HG02798 (cell line): ENCODE data around the gene KNL1.
"Not testable (repeated sequence)": the region's sequence is repeated elsewhere in the genome, so short reads cannot be mapped to it uniquely, and the experiment has no call there.

Experiments
- ATAC-seq: cut with Tn5 transposase; IDR thresholded peaks from one replicate; pipeline ENCODE4 v1.9.1; 2021; ENCODE audit warnings: mild to moderate bottlenecking; ENCODE audit not compliant: unreplicated experiment, poor library complexity

The KNL1 gene

DNA sequence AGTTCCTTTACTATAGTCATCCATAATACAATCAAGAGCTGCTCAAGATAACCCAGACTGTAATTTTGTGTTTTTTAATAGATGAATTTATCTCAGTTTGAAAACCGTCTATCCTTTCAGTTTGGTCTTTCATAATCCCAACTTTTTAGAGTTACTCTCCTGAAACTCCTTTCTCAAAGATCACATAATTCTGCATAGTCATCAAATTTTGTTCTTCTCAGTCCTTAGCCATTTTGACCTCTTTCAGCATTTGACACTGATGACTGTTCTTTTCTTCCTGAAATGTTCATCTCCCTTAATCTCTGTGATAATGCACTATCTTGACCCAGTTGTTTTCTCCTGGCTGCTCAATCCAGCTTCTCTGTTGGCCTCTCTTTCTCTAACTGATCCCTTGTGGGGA, 53.5 kb downstream of the KNL1 start:
- no peak for ATAC-seq

DNA sequence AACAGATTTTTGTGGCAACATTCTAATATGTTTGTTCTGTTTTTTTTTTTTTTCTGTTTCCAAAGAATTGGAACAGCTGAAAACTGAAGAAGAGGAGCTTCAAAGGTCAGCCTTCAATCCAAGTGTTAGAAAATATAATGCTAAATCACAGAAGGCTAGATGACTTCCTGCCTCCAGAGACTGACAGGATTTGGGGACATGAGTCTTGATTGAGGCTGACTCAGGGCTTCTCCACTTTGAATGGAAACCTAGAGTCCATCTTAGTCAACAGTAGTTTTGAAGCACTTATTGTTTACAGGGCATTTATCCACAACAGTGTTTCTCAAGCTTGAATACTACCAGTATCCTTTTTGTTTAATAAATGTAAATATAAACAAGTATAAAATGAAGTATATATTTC, 56.4 kb downstream of the KNL1 start:
- no peak for ATAC-seq

DNA sequence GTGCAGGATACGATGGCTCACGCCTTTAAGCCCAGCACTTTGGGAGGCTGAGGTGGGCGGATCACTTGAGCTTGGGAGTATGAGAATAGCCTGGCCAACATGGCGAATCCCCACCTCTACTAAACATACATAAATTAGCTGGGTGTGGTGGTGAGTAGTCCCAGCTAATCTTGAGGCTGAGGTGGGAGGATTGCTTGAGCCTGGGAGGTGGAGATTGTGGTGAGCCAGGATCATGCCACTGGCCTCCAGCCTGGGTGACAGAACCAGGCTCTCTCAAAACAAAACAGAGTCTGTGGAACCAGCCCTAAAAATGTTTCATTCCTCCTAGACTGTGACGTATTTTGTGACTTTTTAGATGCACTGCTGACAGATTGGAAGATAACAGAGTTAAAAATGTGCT, 66.6 kb downstream of the KNL1 start:
- ATAC-seq = no peak

DNA sequence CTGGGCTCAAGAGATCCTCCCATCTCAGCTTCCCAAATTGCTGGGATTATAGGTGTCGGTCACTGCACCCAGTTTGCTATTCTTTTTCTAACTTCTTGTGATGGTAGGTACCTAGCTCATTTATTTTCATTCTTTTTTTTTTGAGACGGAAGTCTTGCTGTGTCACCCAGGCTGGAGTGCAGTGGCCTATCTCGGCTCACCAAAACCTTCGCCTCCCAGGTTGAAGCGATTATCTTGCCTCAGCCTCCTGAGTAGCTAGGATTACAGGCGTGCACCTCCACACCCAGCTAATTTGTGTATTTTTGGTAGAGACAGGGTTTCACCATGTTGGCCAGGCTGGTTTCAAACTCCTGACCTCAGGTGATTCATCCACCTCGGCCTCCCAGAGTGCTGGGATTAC, 70.9 kb downstream of the KNL1 start:
- no peak for ATAC-seq

DNA sequence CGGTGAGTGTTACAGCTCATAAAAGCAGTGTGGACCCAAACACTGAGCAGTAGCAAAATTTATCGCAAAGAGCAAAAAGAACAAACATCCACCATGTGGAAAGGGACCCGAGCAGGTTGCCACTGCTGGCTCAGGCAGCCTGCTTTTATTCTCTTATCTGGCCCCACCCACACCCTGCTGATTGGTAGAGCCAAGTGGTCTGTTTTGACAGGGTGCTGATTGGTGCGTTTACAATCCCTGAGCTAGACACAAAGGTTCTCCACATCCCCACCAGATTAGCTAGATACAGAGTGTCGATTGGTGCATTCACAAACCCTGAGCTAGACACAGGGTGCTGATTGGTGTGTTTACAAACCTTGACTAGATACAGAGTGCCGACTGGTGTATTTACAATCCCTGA, 82.2 kb downstream of the KNL1 start:
- not testable (repeated sequence) for ATAC-seq

DNA sequence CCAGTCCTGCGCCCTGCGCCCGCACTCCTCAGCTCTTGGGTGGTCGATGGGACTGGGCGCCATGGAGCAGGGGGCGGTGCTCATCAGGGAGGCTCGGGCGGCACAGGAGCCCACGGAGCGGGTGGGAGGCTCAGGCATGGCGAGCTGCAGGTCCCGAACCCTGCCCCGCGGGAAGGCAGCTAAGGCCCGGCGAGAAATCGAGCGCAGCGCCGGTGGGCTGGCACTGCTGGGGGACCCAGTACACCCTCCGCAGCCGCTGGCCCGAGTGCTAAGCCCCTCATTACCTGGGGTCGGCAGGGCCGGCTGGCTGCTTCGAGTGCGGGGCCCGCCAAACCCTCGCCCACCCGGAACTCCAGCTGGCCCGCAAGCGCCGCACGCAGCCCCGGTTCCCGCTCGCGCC, 82.9 kb downstream of the KNL1 start:
- ATAC-seq = not testable (repeated sequence)

DNA sequence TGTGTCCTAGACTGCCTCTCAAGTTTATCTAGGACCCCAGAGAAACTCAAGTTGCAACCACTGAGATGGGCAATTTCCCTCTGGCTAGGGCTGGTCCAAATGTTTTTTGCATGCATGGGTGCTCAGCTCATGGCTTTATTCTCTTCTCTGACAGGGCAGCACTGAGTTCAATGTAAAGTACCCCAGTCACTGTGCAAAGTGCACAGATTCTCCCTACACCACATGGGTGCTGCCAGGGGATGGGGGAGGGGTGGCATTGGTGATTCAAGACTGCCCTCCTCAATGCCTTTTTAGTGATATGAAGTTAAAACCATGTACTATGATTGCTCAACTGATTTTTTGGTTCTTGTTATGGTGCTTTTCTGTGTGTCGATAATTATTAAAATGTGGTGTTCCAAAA, 86.1 kb downstream of the KNL1 start:
- ATAC-seq = no peak

DNA sequence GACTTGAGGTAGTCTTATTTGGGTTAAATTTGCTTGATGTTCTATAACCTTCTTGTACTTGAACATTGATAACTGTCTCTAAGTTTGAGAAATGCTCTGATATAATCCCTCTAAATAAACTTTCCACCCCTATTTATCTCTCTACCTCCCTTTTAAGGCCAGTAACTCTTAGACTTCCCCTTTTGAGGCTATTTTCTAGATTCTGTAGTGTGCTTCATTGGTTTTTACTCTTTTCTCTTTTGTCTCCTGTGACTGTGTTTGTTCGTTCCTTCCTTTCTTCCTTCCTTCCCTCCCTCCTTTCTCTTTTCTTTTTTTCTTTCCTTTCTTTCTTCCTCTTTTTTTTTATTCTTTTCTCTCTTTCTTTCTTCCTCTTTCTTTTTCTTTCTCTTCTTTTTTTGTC, 86.9 kb downstream of the KNL1 start:
- ATAC-seq = not testable (repeated sequence)

DNA sequence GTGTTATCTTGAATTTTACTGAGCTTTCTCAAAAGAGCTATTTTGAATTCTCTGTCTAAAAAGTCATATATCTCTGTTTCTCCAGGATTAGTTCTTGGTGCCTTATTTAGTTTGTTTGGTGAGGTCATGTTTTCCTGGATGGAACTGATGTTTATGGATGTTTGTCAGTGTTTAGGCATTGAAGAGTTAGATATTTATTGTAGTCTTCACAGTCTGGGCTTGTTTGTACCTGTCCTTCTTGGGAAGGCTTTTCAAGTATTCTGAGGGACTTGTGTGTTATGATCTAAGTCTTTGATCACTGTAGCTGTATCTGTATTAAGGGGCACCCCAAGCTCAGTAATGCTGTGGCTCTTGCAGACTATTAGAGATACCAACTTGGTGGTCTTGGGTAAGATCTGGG, 90.3 kb downstream of the KNL1 start:
- ATAC-seq = no peak

DNA sequence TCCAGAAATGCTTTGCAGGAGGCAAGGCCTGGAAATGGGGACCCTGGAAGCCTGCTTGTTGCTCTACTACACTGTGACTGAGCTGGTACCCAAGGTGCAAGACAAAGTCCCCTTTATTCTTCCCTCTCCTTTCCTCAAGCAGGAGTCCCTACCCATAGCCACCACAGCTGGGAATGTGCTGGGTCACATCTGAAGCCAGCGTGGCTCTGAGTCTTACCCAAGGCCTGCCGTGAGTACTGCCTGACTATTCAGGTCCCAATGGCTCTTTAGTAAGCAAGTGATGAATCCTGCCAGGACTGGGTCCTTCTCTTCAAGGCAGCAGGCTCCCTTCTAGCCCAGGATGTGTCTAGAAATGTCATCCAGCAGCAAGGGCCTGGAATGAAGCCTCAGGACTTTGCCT, 91.3 kb downstream of the KNL1 start:
- no peak for ATAC-seq

DNA sequence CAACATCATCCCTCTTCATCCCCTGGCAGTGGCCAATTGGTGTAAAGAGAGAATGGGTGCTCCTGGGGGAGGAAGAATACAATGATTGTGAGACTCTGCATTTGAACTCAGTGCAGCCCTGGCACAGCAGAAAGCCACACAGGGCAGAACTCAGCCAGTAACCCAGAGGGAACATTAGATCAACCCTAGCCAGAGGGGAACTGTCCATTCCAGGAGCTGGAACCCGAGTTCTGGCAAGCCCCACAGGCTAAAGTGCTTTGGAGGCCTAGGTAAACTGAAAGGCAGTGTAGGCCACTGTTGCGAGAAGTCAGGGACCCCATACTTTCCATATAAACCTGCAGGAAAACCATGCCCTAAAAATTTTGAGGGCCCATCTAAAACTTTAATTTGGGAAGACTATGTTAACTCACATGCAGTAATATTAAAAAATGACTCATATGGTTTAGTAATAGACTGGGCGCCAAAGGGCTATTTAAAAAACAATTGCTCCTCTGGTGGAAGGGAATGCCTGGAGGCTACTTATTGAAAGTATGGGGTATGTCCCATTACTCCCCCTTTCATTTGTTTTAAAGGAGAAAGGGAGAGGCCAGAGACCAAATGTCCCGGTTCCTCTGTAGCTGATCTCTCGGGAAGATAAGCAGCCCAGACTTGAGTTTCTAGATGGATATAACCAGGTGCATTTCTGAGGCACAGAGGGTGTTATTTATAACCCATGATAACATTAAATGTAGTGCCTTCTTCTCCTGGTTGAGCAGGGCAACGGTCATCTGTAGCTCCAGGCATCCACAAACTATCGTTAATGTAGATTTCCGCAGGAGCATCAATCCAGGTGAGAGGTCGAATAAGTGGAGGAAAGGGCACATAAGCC, 95.1 kb downstream of the KNL1 start:
- ATAC-seq = no peak

DNA sequence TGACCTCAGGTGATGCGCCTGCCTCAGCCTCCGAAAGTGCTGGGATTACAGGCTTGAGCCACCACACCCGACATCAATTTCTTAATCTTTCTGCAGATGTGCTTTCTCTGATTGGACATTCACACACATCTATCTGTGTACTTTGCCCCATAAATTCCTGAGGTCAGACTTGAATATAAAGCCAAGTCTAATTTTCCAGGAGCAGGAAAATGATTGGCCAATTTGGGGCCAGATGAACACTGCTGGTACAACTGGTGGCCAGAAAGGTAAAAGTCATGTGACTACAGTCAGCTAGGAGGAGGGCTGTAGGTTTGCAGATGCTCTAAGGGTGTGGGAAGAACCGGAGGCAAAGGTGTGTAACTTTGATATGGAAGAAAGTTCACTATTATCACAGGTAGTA, 97.7 kb downstream of the KNL1 start:
- ATAC-seq = no peak

DNA sequence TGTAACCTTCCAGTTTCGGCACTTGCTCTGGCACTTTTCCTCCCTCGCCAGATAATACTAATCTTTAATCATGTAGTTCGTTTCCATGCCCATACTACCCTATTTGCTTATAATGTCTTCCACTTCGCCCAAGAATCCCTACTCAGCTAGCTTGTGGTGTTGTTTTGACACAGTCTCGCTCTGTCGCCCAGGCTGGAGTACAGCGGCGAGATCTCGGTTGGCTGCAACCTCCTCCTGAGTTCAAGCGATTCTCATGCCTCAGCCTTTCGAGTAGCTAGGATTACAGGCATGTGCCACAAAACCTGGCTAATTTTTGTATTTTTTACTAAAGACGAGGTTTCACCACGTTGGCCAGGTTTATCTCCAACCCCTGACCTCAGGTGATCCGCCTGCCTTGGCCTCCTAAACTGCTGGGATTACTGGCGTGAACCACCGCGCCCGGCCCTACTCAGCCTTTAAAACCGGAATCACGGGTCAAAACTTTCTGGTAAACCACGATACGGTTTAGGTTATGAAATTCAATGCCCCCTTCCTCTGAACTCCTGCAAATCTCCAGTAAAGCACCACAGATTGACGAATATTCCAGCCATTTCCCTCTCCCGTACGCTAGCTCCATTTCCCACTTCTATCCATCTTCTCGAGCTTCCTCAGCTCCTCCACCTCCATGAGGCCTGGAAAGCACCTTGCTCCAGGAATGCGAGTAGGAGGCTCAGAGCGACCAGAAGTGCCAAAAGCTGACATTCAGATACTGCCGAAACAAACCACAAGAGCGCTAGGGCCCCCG, 100.0 kb downstream of the KNL1 start:
- ATAC-seq = peak; percentile 9

DNA sequence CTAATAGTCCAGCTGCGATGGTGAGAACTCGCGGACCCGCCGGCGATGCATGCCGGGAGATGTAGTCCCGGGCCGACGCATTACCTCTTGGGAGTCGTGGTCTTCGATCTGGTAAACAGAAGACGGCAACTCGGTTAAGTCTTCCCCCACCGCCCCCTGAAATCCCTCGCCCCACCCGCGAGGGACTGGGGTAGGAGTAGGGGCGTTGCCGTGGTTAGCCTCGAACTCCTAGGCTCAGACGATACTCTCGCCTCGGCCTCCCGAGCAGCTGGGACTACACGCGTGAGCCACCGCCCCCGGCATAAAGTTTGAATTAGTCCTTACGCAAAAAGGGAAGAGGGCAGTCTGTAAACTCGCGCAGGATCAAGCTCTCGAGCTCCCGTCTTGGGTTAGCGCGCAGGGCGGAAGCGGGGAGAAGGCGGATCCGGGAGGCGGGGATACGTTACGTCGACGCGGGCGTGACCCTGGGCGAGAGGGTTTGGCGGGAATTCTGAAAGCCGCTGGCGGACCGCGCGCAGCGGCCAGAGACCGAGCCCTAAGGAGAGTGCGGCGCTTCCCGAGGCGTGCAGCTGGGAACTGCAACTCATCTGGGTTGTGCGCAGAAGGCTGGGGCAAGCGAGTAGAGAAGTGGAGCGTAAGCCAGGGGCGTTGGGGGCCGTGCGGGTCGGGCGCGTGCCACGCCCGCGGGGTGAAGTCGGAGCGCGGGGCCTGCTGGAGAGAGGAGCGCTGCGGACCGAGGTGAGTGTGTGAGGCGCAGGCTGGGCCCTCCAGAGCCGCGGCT, 100.8 kb downstream of the KNL1 start, which contains the start of gene RAD51:
Gene RAD51 (plus strand): TSS at position 487 of the 781 bp plus-strand sequence. CDS start 3,585 bp downstream, outside the sequence.
- ATAC-seq = peak; percentile 85

DNA sequence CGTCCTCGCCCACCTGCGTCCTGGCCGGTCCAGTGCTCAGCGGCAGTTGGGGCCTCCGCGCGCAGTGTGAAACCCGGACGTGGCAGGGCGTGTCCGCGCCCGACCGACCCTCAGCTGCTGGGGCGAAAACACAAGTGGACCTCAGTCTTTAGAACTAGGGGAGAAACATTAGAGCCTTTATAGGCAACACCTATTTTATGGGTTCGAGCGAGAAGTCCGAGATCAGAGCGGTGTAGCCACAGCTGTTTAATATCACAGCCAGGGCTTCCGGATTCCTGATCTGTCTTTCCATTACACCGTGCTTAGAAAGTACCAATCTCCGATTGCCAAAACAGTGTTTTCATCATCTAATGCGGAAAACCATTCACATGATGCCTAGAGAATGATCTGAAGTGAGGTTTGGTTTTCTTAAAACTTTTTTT, 101.4 kb downstream of the KNL1 start:
- ATAC-seq = peak; percentile 0

DNA sequence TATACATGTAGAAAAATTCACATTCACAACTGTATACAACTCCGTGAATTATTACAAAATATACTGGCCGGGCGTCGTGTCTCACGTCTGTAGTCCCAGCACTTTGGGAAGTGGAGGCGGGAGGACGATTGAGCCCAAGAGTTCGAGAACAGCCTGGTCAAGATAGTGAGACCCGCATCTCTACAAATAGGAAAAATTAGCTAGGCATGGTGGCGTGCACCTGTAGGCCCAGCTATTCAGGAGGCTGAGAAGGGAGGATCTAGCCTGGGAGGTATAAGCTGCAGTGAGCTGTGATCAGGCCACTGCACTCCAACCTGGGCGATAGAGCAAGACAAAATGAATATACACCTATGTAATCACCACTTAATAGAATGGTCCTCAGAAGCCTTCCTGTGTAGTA, 102.2 kb downstream of the KNL1 start:
- no peak for ATAC-seq

DNA sequence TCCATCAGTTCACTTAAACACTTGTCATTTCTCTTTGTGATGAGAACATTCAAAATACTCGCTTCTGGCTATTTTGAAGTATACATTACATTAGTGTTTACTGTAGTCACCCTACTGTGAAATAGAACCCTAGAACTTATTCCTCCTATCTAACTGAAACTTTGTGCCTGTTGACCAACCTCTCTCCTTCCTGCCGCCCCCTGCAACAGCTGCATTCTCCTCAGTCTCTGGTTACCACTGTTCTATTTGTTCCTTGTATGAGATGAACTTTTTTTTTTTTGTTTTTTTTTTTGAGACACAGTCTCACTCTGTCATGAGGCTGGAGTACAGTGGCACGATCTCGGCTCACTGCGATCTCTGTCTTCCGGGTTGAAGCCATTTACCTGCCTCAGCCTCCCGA, 103.9 kb downstream of the KNL1 start:
- no peak for ATAC-seq

DNA sequence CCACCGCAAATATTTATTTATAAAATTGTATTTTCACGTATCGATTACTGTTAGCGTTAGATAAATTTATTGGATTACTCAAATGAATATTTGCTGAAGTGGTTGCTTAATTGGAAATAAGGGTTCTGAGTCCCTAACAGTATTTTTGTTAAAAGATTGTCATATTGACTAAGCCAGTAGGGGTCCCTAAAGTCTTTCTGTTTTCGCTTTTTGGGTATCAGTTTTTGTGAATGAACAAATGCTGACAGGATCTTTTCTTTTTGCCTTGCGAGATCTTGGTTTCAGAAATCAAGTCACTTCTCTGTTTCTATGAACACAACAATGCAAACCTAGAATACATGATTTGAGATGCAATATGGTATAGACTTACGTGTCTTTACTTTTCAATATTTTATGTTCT, 108.0 kb downstream of the KNL1 start:
- ATAC-seq = no peak

DNA sequence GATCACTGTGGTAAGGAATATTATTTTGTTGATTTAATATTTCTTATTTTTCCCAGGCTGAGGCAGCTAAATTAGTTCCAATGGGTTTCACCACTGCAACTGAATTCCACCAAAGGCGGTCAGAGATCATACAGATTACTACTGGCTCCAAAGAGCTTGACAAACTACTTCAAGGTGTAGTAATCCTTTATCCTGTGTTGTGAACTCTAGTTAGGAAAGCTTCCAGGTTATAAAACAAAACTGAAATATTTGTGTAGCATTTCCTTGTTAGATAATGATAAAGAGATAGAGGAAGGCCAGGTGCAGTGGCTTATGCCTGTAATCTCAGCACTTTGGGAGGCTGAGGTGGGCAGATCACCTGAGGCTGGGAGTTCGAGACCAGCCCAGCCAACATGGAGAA, 112.1 kb downstream of the KNL1 start:
- no peak for ATAC-seq
